CD4-positive, alpha-beta T cell treated with Interleukin-12 subunit alpha and Interleukin-12 subunit beta, for 1 hour (primary cell): ENCODE results near the gene CUEDC1.

ENCODE experiments used
- DNase-seq: peaks from one replicate; pipeline ENCODE4 v3.0.0-alpha.2; 2020

CUEDC1 gene

GRCh38 chr17:57874434-57875289 is 80.5 kb downstream of the CUEDC1 start:
- peak; percentile 10 for DNase-seq

GRCh38 chr17:57874058-57874419 is 81.2 kb downstream of the CUEDC1 start:
- DNase-seq, result no peak

DNA sequence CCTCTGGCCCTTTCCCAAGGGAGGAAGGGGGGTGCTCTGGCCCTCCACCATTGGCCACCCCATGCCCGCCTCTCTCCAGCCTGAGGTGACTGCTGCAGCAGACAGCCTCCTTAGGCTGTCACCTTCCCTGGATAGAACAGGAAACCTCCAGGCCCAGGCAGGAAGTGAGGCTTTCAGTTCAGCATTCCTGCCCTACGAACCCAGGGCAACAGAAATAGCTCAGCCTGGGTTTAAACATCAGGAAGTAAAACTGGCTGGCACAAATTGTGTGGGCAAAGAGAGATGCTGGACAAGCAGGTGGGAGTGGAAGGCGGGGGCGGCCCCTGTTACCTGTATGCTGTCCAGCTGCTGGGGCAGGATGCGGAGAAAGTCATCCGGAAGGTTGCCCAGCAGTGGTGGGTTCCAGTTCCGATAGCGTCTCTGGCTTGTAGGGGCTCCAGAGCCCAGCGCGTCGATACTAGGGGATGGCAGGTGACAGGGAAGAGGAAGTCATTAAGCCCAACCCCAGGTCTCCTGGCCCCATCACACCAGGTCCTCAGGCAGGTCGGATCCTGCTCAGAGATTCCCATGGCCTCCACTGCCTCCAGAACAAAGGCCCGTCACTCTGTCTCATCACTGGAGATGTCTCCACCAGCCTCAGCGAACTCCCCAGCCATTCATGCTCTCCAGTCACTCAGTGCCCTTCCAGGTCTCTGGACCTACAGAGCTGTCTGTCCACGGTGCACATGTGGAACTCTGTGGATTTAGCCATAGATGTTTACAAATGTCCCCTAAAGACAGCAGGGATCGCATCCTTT is 81.8 kb downstream of the CUEDC1 start:
- no peak for DNase-seq

- DNase-seq, result no peak
Observed at GRCh38 chr17:57872536-57872935, 82.7 kb downstream of the CUEDC1 start.

DNA sequence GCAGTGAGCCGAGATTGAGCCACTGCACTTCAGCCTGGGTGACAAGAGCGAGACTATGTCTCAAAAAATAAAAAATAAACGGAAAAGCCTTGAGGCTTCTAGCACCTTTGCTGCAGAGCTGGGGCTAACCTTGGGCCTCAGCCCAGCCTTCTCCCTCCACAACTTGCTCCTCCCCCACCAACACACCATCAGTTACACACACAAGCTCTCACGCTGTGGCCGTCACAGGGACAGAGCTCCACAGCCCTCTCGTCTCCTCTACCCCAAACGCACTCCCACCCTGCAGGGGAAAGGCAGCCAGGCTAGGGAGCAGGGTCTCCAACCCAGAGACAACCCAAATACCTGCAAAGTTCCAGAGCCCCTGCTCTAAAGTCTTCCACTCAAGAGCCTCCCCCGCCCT is 83.3 kb downstream of the CUEDC1 start:
- no peak for DNase-seq

DNA sequence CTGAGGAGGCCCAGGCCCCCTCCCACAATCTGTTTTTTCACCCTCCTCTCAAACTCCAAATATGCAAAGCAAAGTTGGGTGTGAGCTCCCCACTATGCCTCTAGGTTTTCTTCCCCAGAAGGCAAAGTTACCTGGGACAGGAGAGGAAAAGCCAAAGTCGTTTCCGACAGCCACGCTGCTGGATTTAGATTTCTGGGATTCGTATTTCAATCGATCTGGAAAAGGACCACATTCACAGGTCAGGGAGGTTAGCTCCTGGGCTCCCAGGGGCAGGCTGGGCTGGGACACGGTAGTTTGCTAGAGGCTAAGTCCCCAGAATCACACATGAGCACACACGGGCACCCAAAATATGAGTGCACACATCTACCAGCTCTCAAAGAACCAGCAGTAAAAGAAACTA is 84.1 kb downstream of the CUEDC1 start:
- DNase-seq, result no peak

GRCh38 chr17:57870283-57870635 is 85.0 kb downstream of the CUEDC1 start:
- DNase-seq, result no peak

DNA sequence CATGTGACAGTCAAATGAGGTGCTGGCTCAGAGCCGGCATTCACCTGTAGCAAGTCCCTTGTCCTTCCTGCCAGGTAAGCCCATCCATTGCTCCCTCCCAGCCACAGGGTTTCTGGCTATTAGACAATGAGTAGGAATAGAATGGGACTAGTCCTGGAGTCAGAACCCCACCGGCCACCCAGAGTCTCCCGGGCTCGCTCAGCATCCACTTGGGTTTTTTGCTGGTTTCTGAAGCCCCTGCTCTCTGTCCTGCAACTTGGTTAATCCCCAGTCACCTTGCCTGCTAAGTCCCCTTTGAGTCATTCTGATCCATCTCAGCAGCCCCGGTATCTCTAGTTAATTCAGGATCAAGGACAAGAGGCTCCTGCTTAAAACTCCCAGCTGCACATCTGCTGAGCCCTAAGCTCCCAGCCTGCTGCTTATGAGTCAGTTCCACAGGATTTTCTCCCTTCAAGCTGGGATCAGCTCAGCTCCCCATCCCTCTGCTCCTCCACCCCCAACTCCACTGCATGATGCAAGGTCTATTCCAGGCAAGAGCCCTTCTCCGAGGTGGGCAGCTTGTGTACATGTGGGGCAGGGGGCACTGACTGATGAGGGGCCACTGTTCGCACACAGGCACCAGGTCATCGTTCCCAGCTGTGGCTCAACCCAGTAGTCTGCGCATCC is 85.5 kb downstream of the CUEDC1 start:
- no peak for DNase-seq

DNA sequence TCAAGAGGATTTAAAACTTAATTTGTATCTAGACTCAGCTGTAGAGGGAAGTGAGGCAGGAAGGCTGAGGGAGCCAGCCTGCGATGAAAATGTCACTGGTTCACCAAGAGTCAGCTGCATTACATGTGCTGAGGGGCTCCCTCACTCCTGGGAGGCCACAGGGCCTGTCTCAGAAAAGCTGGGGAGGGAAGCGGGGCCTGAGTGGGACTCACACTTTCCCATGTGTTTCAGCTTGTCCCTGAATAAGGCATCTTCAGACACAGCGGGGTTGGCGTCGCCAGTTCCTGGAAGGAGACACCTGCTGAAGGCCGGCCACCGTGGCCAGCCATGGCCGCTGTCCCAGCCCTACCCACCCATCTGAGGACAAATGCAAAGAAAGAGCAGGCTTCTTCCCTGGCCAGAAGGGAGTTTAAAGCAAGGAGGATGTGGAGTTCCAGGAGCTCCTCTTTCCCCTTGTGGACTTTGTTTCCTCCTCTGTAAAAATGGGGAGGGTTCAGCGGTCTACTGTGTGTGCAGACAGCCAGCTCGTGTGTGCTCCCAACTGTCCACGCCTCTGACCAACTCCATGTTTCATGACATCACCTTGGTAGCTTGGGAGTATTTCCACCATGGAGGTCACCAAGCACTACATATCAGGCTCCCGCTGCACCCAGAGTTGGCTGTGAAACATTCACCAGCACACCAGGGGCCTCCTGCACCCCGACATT is 86.1 kb downstream of the CUEDC1 start:
- DNase-seq, result no peak

- DNase-seq, result peak; percentile 27
Observed at GRCh38 chr17:57868007-57868909, 87.0 kb downstream of the CUEDC1 start.

GRCh38 chr17:57867126-57867525 is 88.1 kb downstream of the CUEDC1 start:
- DNase-seq, result no peak

DNA sequence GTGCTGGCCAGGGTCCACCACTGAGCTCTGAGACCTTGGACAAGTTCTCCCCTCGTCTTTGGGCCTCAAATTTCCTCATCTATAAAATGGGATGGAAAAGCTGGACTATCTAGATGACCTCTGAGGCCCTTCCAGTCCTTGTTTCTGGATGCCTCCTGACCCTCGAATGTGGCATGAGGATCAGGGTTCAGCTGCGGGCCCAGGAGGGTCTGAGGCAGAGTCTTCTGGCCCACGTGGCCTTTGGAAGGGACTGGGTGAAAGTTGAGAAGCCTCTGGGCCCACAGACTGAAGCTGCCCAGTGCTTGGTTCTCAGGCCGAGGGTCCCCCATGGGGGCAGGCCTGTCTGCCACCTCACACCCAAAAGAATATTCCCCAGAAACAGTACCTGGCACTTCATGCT is 88.5 kb downstream of the CUEDC1 start:
- DNase-seq, result no peak

DNA sequence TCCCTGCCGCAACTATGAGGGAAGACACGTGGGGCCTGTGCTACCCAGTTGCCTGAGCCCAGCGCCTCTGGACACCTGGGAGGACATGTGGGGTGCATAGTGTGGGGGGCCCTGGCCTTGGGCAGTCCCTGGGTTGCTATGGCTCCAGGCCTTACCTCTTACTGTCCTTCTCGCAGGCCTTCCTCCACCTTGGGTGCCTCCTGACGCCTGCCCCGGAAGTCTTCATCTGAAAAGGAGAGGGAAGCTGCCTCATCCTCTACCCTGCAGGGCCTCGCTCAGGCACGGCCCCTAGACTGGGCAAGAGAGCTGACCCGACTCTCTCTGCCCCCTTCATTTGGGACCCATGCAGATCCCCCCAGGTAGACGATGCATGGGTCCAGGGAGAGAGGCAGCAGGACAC is 88.9 kb downstream of the CUEDC1 start:
- no peak for DNase-seq

GRCh38 chr17:57864273-57864672 is 90.9 kb downstream of the CUEDC1 start:
- no peak for DNase-seq

DNA sequence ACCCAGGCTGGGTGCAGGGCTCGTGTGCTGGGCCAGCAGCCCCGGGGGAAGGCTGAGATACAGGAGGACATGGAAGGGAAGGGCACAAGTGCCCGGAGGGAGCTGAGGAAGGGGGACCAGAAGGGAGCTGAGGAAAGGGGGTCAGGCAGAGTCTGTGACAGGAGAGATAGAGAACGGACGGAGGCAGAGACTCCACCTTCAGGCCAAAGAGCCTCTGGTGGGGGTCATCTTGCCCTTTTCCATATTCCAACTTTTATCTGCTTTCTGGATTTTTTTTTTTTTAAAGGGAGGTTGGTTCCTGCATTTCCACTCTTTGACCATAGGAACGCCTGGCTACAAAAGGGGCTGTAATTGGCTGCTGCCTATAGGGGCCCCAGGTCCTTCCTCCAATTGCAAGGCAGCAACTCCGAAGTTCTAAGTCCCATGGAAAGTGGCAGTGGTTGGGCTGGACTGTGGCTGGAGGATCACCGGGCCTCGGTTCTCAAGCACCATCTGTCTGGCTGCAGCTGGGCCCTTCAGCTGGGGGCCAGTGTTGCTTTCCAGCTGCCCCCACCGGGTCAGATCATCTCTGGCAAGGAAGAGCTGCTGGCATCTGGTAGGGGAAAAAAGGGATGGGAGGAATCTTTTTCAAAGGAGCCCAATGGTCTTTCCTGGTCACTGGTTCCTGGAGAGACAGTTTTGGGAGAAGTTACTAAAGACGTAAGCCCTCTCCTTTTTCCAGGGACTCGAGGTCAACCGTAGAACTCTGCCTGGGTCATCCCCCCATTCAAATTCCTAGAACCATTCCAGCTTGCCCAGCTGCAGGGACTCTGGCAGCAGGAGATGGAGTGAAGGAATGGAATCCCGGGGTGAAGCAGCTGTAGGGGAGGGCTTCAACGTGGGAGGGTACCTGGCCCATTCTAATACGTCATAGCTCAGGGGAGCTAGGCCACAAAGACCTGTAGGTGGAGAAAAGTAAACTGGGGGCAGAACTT is 92.2 kb downstream of the CUEDC1 start:
- DNase-seq, result no peak

DNA sequence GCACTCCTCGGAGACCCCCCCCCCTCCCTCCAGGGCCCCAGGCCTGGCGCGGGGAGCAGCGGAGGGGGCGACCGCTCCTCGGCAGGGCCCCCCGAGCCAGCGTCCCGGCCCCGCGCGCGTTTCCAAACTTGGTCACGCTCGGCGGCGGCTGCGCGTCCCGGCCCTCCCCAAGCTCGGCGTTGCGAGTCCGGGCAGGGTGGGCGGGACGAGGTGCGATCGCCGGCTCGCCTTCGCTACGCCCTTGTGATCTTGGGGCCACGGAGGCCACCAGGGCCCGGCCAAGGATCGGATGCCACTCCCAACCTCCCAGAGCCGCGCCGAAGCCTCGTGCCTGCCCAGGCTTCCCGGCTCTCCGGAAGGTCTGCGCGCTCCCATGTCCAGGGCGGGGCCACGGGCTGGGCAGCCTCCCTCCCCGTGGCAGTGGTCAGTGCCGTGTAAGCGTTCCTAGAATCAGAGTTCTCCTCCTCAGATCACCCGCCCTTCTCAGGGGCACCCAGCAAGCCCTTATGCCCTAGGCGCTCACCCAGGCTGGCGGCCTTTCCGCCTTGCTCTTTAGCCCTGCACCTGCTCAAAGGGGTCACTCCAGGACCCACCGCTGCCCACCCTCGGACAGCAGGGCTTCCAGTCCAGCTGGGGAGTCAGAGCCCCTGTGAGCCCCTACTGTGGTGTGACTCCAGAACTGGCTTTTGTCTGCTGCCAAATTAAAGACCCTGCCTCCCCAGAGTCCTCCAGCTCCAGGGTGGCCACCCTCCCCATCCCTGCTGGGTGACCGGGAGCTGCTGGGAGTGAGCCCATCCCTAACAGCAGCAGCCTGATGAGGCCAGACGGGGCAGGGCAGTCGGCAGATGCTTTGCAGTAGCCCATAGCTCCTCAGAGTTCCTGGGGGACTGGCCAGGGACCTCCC is 93.2 kb downstream of the CUEDC1 start:
- DNase-seq, result no peak

DNA sequence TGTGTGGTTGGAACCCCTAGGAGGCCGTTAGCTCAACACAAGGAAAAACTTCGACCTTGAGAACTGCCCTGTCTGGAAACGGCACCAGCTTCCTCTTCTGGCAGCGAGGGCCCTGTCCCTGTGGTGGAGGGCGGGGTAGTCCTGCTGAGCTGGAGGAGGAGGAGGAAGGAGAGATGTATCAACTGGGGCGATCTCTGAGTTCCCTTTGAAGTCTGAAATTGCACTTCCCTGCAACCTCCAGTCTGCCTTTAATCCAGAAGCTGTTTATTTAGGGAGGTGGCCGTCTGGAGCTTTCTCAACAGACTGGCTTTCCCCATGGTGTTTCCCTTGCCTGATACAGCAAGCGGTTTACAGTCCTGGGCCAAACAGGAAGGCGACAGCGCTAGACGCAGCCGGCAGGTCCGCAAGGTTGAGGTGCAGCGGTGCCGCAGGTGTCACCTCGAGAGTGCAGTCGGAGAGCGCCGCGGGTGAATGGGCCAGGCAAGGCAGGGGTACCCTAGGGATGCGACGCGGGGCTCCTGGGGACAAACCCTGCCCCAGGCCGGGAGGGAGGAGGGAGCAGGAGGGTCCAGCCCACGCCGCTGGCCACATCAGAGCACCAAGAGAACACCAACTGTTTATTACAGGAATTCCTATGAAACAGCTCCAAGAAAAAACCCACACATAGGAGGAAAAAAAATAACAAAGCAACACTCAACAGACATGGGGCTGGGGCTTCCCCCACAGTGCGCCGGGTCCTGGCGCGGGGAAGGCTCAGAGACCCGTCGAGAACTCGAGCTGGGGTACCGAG is 94.0 kb downstream of the CUEDC1 start:
- DNase-seq, result peak; percentile 44

GRCh38 chr17:57860414-57860999 is 94.7 kb downstream of the CUEDC1 start:
- no peak for DNase-seq
